Measurements from ENCODE around the gene ATP11A. TPM values are rescaled to one million over a fixed set of nuclear protein-coding genes. Genes with fewer than 3 reads are reported as not detected.

The ATP11A gene
- total RNA-seq, 1 experiment from 2014 or later = 65.3 TPM

- H3K36me3 Mint-ChIP-seq (ENCODE audit: insufficient read depth in 1 of 3, low read depth in 3 of 3) = peaks cover 2 to 46% (median 23%) of the 10 kb centered on the region in 3 experiments; a peak in 6 of 7 replicates
- H3K27ac Mint-ChIP-seq = no peak overlapping the region; a peak in 1 of 7 replicates
- Histone ChIP-seq H3K23ac (ENCODE audit: insufficient read length, low read depth, low read length) (no peak overlapping the region), H3K14ac (ENCODE audit: insufficient read depth, low read length) (no peak overlapping the region), H4K91ac (ENCODE audit: insufficient read length, low read depth, low read length) (no peak overlapping the region), H2BK120ac (ENCODE audit: low read depth, low read length, poor library complexity, severe bottlenecking) (no peak overlapping the region), H4K20me1 (ENCODE audit: control insufficient read depth, insufficient read depth, insufficient read length) (no peaks in the 10 kb centered on the region), H3K79me1 (ENCODE audit: insufficient read depth, low read depth, low read length, poor library complexity, severe bottlenecking) (no peaks in the 10 kb centered on the region), H4K8ac (replicated peaks; ENCODE audit: insufficient read length, low read depth, low read length) (no peak overlapping the region), H3K27ac (ENCODE audit: insufficient read length, low read depth, low read length) (no peak overlapping the region), H3T11ph (ENCODE audit: low read length) (no peak overlapping the region), H2AFZ (ENCODE audit: low read length) (no peak overlapping the region), H2BK5ac (ENCODE audit: insufficient read length, low read length) (no peak overlapping the region), H2BK12ac (ENCODE audit: insufficient read length, low read depth, low read length) (no peak overlapping the region), H3K9me3 (ENCODE audit: control insufficient read depth, low read depth, low read length) (no peaks in the 10 kb centered on the region), H2AK5ac (ENCODE audit: insufficient read length, low read length) (no peak overlapping the region), H3K4me1 (ENCODE audit: insufficient read depth, low read length) (peaks cover 8% of the 10 kb centered on the region; the same call in 1 of the 2 replicates), H3K23me2 (ENCODE audit: insufficient read length, low read depth, low read length, poor library complexity, severe bottlenecking) (no peaks in the 10 kb centered on the region), H3K4ac (ENCODE audit: low read depth, low read length) (no peak overlapping the region), H3K56ac (ENCODE audit: insufficient read length, low read depth, low read length) (no peak overlapping the region), H3K4me2 (ENCODE audit: insufficient read depth, insufficient read length, low read length) (no peak overlapping the region), H4K5ac (ENCODE audit: insufficient read length, low read depth, low read length) (no peak overlapping the region), H2BK20ac (ENCODE audit: low read depth, low read length, poor library complexity, severe bottlenecking) (no peak overlapping the region), H2BK15ac (ENCODE audit: low read depth, low read length) (no peak overlapping the region), H3K18ac (ENCODE audit: insufficient read length, low read depth, low read length) (no peak overlapping the region), H3K27me3 (ENCODE audit: insufficient read depth, low read length) (no peaks in the 10 kb centered on the region), H3K9ac (ENCODE audit: extremely low read depth, insufficient read length, low read length) (no peak overlapping the region), H3K79me2 (ENCODE audit: insufficient read depth, low read length) (peaks cover 7% of the 10 kb centered on the region; the same call in 1 of the 2 replicates)
- no peak for TF ChIP-seq CTCF (conservative IDR thresholded peaks at IDR 0.05)
- no peak overlapping the region for H3K4me3 Mint-ChIP-seq
- H3K27me3 Mint-ChIP-seq (ENCODE audit: low read depth) = no peaks in the 10 kb centered on the region
- peaks cover 10 to 25% of the 10 kb centered on the region in 2 experiments for H3K9me3 Mint-ChIP-seq
- WGBS (ENCODE audit: extremely low coverage, insufficient read length, low lambda C conversion rate) = no CpG with 5 or more reads among the region's 17 CpGs
- no peak for DNase-seq
- H3K4me1 Mint-ChIP-seq = peaks cover 64 to 67% of the 10 kb centered on the region in 2 experiments
Observed at GRCh38 chr13:112723771-112724170, 33.9 kb downstream of the ATP11A start.

Data from H9 (cell line).